Measurements from ENCODE around the gene MAP3K13.
A peak's percentile ranks its signal among the peaks of the same experiment; 100 is the strongest.
"Not testable (repeated sequence)": the region's sequence is repeated elsewhere in the genome, so short reads cannot be mapped to it uniquely, and the experiment has no call there.

Gene MAP3K13

GRCh38 chr3:185460719-185461350 lies 97.9 kb downstream of the MAP3K13 start:
- no peak for DNase-seq

DNA sequence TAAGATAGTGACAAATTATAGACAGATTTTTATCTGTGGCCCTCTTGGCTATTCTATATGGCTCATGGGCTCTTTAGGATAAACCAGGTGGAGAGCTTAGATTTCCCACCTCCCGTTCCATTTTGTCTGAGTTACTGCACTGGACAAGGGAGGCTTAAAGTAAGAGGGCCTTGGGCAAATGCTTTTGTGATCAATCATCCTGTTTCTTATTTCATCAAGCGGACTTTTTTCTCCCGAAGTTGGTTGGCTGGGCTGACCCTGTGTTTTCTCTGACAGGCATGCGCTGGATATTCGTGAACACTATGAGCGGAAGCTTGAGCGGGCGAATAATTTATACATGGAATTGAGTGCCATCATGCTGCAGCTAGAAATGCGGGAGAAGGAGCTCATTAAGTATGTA lies 102.5 kb downstream of the MAP3K13 start:
- no peak for DNase-seq

- not testable (repeated sequence) for DNase-seq
Observed at GRCh38 chr3:185466123-185466522, 103.2 kb downstream of the MAP3K13 start.

DNA sequence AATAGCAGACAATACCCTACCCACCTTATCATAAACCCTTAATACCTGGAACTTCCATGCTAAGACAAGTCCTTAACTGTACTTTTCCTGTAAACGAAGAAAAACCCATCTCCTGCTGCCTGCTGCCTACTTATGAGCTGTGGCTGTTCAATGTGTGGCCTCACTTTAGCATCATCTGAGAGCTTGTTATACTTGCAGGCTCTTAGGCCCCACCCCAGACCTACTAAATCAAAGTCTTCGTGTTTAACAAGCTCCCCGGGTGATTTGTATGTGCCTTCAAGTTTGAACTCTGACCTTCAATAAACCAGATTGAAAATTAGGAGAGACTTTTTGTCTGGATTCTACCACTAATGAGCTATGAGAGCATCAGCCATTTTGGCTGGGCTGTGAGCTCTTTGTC lies 106.6 kb downstream of the MAP3K13 start:
- DNase-seq = no peak

DNA sequence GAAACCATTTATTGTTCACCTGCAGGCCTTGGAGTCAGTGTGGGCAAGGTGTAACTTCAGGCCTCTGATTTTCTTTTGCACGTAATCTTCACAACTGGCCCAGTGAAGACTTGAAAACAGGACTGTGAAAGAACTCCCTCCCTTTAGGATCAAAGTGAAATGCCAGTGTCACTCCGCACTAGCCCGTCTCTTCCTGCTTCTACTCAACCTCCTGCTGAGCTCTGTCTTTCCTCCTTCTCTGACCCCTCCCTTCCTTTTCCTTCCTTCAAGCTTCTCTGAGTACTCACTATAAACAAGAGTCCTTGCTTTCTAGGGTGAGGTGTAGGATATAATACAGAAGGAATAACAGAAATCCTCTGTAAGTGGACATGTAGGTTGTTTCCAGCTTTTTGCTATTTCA lies 107.4 kb downstream of the MAP3K13 start:
- DNase-seq = no peak

GRCh38 chr3:185473290-185473815 lies 110.4 kb downstream of the MAP3K13 start:
- DNase-seq = no peak

DNA sequence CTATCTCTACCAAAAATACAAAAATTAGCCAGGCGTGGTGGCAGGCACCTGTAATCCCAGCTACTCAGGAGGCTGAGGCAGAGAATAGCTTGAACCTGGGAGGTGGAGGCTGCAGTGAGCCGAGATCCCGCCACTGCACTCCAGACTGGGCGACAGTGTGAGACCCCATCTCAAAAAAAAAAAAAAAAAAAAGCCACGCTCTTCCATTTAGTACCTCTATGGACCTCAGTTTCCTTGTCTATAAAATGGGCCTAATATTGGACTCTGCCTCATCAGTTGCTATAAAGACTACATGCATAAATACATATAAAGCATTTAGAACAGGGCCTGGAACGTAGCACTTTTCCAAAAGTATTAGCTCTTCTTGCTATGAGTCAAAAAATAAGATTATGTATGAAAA lies 112.0 kb downstream of the MAP3K13 start:
- not testable (repeated sequence) for DNase-seq

- no peak for DNase-seq
Observed at GRCh38 chr3:185477316-185477715, 114.4 kb downstream of the MAP3K13 start.

DNA sequence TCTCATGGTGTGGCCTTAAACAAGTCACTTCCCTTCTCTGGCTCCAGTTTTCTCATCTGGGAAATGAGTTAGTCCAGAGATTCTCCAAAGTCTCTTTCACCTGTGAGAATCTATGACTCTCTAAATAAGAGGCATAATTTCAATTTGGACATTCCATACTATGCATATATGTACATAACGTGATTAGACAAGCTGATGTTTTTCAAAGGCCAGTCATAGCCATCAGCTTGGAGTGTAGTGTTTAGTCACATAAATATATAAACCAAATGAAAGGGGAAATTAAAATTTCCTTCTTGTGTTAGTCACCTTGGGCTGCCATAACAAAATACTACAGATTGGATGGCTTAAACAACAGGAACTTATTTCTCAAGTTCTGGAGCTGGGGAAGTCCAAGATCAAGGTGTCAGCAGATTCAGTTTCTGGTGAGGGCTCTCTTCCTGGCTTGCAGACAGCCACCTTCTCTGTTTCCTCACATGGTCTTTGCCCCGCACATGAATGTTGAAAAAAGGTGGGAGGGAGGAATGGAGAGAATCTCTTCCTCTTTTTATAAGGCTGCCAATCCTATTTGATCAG lies 116.5 kb downstream of the MAP3K13 start:
- no peak for DNase-seq

DNA sequence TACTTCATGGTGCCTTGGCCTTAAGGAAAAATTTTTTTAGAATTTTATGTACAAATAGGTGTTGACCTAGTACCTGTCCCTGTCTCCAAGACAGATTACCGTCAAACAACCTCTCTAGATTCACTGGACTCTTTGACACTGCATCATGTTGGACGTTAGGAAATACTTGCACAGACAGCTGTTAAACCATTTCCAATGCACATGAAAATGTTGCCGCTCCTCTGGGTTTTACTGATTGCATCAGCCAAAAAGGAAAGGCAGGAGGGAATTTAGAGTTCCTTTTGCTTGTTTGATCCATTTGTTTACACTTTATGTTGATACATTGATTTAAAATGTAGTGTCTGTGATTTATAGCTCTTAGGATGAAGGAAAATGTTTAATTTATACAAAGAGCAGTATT lies 121.4 kb downstream of the MAP3K13 start:
- DNase-seq = no peak

- no peak for DNase-seq
Observed at GRCh38 chr3:185486394-185486793, 123.5 kb downstream of the MAP3K13 start.

DNA sequence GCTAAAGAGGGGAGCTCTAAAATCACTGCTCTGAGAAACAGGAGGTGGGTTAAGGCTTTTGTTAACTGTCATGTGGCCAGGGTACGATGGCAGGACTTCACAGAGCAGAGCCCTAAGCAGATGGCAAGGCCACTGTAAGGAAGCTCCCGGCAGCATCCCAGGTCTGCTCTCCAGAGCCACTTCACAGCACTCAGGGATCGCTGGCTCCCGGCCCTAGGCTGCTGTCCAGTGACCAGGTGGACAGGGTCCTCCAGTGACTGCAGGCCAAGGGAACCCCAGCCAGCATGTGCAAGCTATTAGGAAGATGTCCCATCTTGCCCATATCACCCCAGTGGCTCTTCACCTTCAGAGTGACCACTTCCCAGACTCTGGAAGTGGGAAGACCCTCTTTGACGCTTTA lies 125.5 kb downstream of the MAP3K13 start:
- no peak for DNase-seq

DNA sequence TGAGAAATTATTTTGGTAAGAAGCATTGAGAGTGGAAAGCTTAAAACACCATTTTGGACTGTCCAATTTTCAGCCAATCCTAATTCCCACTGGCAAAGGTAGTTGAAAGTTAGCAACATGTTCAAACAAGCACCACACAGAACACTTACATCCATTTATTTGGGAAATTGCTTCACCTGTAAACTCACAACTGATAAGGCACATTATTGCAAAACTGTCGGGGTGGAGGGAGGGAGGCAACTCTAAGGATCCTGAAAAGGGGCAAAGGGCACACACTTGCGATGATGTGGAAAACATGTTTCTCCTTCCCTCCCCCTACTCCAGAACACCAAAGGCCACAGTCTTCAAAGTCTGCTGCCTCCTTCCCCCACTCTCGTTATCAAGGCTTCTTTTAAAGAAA lies 126.5 kb downstream of the MAP3K13 start:
- no peak for DNase-seq

DNA sequence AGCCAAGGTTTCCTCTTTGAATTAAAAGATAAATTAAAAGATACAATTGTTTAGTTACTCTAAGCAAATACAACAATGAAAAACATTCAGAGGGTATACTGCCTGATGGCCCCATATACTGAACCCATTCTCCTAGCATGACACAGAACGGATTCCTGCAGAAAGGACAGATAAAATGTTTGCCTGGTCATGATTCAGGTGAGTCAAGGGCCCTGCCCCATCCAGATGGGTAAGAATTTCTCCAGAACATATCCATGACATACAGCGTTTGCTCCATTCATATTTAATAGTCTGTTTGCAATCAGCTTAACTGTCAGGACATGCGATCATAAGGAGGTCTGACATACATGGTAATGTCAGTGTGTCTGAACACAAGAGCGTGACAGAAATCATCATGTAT lies 127.3 kb downstream of the MAP3K13 start:
- DNase-seq = no peak

DNA sequence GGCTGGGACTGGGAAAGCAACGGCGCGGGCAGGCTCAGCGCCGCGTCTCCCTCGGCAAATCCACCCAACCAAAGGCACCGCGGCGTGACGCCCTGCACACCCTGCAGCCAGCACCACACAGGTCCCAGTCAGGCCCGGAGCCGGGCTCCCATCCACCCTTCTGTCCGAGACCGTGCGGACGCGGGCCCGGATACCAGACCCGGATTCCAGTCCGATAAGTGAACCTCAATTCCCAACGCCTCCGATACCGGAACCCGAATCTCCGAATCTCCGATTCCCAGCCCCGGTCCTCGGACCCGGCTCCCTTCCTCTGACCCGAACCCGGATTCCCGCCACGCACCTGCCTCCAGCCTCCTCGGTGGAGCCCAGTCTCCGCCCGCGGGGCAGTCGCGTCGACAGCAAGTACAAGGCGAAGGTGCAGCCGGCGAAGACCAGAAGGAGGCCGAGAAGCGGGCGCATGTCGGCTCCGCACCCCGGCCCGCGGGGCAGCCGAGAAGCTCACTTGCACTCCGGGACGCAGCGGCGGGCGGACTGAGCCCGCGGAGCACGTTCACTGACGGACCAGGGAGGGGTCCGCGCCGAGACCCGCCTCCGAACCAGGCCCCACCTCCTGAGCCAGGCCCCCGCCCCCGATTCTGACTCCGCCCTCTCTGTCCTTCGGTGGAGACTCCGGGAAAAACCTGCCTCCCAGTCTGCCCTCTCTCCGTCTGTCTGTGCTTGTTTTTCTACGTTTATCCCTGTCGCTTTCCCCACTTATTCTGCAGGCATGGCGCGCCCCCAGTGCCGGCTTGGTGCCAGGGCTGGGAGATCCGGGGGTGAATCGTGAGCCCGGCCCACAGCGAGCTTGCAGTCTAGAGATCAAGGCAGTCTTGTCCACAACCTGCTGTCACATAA lies 135.8 kb downstream of the MAP3K13 start, which contains the start of gene TMEM41A:
TSS of gene TMEM41A (minus strand) at position 533 of the 894 bp plus-strand sequence. CDS start at position 459, 74 bp downstream.
- DNase-seq = peak; percentile 70

- no peak for DNase-seq
Observed at GRCh38 chr3:185502987-185503386, 140.1 kb downstream of the MAP3K13 start.

- no peak for DNase-seq
Observed at GRCh38 chr3:185503521-185503920, 140.6 kb downstream of the MAP3K13 start.

- no peak for DNase-seq
Observed at GRCh38 chr3:185504636-185505035, 141.7 kb downstream of the MAP3K13 start.

DNA sequence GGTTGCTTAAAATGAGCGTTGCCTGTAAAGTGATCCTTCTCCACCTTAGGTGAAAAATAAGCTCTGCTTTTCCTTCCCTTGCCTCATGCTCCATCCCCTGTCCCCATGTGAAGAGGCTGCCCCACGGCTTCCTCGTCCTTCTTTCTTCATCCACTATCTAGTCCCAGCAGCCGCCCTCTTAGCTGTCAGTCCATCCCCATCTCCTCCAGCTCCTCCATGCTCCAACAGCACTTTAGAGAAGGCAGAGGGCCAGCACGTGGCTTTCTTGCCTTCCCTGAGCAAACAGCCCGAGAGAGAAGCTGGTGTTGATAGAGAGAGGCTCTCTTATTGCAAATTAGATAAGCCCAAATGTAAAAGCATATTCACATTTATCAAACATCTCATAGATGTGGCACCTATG lies 144.9 kb downstream of the MAP3K13 start:
- no peak for DNase-seq

GRCh38 chr3:185508335-185508991 lies 145.5 kb downstream of the MAP3K13 start:
- DNase-seq = no peak

- DNase-seq = no peak
Observed at GRCh38 chr3:185511711-185512110, 148.8 kb downstream of the MAP3K13 start.

GRCh38 chr3:185517387-185518130 lies 154.6 kb downstream of the MAP3K13 start:
- DNase-seq = no peak
